ENCODE measurements around the gene SIAH2.

- TF ChIP-seq, protein P1, sequence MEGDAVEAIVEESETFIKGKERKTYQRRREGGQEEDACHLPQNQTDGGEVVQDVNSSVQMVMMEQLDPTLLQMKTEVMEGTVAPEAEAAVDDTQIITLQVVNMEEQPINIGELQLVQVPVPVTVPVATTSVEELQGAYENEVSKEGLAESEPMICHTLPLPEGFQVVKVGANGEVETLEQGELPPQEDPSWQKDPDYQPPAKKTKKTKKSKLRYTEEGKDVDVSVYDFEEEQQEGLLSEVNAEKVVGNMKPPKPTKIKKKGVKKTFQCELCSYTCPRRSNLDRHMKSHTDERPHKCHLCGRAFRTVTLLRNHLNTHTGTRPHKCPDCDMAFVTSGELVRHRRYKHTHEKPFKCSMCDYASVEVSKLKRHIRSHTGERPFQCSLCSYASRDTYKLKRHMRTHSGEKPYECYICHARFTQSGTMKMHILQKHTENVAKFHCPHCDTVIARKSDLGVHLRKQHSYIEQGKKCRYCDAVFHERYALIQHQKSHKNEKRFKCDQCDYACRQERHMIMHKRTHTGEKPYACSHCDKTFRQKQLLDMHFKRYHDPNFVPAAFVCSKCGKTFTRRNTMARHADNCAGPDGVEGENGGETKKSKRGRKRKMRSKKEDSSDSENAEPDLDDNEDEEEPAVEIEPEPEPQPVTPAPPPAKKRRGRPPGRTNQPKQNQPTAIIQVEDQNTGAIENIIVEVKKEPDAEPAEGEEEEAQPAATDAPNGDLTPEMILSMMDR (IDR thresholded peaks at IDR 0.05), result no peak
- TF ChIP-seq POLR2AphosphoS5 (IDR thresholded peaks at IDR 0.05) (no peak), POLR2A (IDR thresholded peaks at IDR 0.05) (no peak)
Measured at GRCh38 chr3:150800722-150801121, 37.8 kb upstream of the SIAH2 start.

All from breast epithelium (tissue), 3 donors.